ENCODE measurements around the gene FAM209B.

The FAM209B gene

DNA sequence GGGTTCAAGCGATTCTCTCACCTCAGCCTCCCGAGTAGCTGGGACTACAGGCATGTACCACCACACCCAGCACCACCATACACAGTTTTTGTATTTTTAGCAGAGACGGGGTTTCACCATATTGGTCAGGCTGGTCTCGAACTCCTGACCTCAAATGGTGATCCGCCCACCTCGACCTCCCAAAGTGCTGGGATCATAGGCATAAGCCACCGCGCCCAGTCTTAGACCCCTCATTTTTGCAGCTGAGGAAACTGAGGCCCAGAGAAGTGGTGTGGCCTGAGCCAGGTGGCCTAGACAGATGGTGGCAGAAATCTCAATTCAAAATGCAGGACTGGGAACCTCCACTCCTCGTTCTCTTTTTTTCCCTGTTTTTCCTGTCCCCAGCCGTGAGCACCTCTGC, 21.1 kb upstream of the FAM209B start:
- TF ChIP-seq, protein P1, sequence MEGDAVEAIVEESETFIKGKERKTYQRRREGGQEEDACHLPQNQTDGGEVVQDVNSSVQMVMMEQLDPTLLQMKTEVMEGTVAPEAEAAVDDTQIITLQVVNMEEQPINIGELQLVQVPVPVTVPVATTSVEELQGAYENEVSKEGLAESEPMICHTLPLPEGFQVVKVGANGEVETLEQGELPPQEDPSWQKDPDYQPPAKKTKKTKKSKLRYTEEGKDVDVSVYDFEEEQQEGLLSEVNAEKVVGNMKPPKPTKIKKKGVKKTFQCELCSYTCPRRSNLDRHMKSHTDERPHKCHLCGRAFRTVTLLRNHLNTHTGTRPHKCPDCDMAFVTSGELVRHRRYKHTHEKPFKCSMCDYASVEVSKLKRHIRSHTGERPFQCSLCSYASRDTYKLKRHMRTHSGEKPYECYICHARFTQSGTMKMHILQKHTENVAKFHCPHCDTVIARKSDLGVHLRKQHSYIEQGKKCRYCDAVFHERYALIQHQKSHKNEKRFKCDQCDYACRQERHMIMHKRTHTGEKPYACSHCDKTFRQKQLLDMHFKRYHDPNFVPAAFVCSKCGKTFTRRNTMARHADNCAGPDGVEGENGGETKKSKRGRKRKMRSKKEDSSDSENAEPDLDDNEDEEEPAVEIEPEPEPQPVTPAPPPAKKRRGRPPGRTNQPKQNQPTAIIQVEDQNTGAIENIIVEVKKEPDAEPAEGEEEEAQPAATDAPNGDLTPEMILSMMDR (IDR thresholded peaks at IDR 0.05; ENCODE audit: extremely low read depth, missing control alignments): no peak
- no peak for DNase-seq (ENCODE audit: low spot score)

DNA sequence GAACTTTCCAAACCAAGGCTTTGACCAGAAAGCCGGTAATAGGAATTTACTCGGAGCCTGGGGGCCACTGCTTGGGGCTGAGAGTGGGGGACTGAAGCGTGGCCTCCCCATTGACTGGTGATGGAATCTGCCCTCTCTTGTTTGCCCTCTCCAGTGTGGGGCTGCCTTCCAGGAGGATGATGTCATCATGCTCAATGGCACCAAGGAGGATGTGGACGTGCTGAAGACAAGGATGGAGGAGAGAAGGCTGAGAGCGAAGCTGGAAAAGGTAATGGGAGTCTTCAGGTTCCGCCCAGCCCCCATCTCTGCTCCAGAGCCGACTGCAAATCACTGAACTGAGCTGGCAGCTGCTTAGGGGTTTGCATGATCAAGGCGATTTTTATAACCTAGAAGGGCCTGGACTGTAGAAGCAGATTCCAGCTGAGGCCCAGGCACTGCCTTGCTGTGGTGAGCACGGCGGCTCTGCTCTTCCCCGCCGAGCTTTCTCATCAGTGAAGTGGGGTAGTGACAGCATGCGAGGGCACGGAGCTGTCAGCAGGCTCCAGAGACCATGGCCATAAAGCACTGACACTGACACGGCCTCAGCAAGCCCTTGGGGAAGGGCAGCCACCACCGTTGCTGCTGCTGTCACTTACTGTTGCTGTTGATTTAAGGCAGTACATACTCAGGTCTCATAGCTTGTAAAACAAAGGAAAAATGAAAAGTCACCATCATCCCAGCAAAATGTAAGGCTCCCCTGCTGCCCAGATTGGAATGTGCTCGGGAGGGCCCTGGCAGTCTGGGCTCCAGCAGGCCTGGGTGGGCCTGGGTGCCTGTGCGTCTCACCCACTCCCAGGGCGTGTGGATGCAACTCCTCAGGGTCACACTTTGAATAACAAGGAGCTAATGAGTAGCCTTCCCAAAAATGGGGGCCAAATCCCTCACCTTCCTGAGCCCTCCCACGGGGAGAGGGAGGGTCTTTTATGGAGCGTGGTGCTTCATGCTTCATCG, 19.6 kb upstream of the FAM209B start:
- TF ChIP-seq, protein P1 (IDR thresholded peaks at IDR 0.05; ENCODE audit: extremely low read depth, missing control alignments): no peak
- no peak for DNase-seq (ENCODE audit: low spot score)

DNA sequence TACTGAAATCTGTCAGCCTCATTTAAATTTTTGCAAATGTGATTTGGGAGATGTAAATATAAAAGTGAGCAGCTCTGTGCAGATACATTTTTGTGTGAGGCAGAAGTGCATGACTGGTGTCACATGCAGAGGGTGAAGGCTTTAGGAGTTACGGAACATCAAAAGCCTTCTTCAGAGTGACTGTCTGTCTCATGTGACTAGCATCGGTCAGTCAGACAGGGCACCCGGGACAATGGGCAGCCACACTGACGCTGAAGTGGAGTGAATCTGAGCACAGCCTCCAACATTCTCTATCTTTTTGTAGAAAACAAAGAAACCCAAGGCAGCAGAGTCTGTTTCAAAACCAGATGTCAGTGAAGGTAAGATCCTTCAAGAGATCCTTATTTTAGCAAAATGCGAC, 16.4 kb upstream of the FAM209B start:
- no peak for DNase-seq (ENCODE audit: low spot score)
- TF ChIP-seq, protein P1 (IDR thresholded peaks at IDR 0.05; ENCODE audit: extremely low read depth, missing control alignments): no peak

DNA sequence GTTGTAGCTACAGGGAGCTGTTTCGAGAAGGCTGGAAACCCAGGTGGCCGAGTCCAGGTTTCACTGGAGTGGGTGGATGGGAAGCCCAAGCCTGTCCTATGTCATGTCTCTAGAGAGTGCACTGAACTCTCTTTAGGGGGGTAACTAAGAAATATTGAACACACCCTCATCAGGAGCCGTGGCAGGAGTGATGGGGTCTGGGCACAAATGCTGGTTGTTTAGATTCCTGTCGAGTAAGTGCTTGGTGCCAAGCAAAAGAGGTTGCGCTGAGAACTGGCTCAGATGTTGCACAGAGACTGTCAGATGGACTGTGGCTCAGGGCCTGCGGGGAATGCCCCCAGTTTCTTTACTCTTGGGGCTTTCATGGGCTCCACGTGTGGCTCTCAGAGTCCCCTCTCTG, 15.8 kb upstream of the FAM209B start:
- DNase-seq (ENCODE audit: low spot score): no peak
- TF ChIP-seq, protein P1 (IDR thresholded peaks at IDR 0.05; ENCODE audit: extremely low read depth, missing control alignments): no peak

DNA sequence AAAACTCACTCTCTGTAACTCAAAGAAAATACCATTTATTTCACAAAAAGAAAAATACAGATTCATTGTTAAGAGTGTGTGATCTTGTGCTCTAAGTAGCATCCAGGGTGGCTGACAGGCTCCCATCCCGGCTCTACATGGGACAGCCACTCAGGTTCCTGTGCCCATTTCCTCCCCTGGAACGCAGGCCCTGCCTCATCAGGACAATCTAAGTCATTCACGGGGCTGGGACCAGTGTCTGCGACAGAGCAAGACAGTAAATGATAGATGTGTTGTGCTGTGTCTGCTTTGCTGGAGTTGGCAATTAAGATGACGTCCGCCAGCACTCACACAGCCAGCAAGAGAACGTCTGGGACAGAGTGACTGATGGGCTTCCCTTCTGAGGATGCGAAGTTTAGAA, 15.4 kb upstream of the FAM209B start:
- TF ChIP-seq, protein P1 (IDR thresholded peaks at IDR 0.05; ENCODE audit: extremely low read depth, missing control alignments): no peak
- DNase-seq (ENCODE audit: low spot score): no peak

DNA sequence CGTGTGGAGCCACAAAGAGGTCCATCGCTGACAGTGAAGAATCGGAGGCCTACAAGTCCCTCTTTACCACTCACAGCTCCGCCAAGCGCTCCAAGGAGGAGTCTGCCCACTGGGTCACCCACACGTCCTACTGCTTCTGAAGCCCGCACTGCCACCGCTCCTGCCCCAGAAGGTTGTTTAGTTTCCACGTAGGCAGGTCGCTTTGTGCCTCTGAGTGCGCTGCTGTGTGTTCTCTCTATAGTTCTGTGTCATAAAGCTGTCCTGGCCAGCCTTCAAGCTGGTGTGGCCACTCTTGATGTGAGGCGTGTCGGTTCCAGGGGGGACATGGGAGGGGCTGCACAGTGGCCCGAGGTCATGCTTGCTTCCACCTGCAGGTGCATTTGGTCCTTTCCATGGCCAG, 14.9 kb upstream of the FAM209B start:
- TF ChIP-seq, protein P1 (IDR thresholded peaks at IDR 0.05; ENCODE audit: extremely low read depth, missing control alignments): no peak
- no peak for DNase-seq (ENCODE audit: low spot score)

DNA sequence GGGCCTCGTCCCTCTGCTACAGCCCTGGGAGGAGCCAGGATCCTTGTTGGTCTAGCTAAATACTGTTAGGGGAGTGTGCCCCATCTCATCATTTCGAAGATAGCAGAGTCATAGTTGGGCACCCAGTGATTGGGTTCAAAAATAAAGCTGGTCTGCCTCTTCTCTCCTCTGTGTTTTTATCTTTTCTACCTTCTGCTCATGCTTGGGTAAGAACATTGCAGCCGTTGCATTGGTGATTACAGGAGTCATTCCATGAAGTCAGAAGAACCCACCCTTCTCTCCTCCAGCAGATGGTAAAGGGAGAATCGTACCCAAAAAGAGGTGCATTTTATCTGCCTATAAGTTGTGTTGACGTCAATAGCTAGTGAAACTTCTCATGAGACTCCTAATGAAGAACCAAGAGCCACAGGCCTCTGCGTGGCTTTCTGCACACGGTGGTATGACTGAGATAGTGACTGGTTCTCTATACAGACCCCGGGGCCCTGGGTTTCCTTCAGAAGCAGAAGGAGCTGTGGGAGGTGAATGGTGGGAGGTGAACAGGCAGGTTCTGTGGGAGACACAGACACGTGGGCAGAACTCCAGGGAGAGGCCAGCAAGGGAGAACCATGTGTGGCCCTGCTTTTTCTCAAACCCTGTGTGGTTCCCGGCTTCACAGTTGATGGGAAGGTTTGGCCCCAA, 14.2 kb upstream of the FAM209B start:
- DNase-seq (ENCODE audit: low spot score): no peak
- TF ChIP-seq, protein P1 (IDR thresholded peaks at IDR 0.05; ENCODE audit: extremely low read depth, missing control alignments): no peak

Data from GM20000 (cell line).